HG03060 (cell line): Measurements from ENCODE around the gene FBXO3.

Experiments
- ATAC-seq: cut with Tn5 transposase; IDR thresholded peaks from one replicate; pipeline ENCODE4 v1.9.1; 2021; ENCODE audit warnings: low read depth, moderate number of reproducible peaks; ENCODE audit not compliant: unreplicated experiment

FBXO3 gene

GRCh38 chr11:33772870-33773269, 1.4 kb downstream of the FBXO3 start:
- no peak for ATAC-seq

GRCh38 chr11:33772300-33772699, 2.0 kb downstream of the FBXO3 start:
- ATAC-seq: no peak

GRCh38 chr11:33770236-33770635, 4.1 kb downstream of the FBXO3 start:
- ATAC-seq: no peak

GRCh38 chr11:33769542-33769941, 4.8 kb downstream of the FBXO3 start:
- ATAC-seq: no peak

GRCh38 chr11:33767624-33768023, 6.7 kb downstream of the FBXO3 start:
- no peak for ATAC-seq

- no peak for ATAC-seq
Measured at GRCh38 chr11:33766085-33766484, 8.2 kb downstream of the FBXO3 start.

- ATAC-seq: peak; percentile 71
Measured at GRCh38 chr11:33761471-33761870, 12.8 kb downstream of the FBXO3 start.

- peak; percentile 91 for ATAC-seq
Measured at GRCh38 chr11:33753304-33753967, 20.9 kb downstream of the FBXO3 start.

GRCh38 chr11:33751878-33752277, 22.4 kb downstream of the FBXO3 start:
- ATAC-seq: no peak

GRCh38 chr11:33747979-33748378, 26.3 kb downstream of the FBXO3 start:
- ATAC-seq: no peak

- no peak for ATAC-seq
Measured at GRCh38 chr11:33743291-33743690, 31.0 kb downstream of the FBXO3 start.

GRCh38 chr11:33742249-33742851, 32.0 kb downstream of the FBXO3 start:
- ATAC-seq: no peak

GRCh38 chr11:33741806-33742205, 32.5 kb downstream of the FBXO3 start:
- no peak for ATAC-seq

GRCh38 chr11:33737362-33737821, 36.9 kb downstream of the FBXO3 start:
- ATAC-seq: no peak

GRCh38 chr11:33736148-33736812, 38.0 kb downstream of the FBXO3 start, which contains the start of gene CD59:
Gene CD59, minus strand, starts transcription at chr11:33736423. Its CDS starts 13,978 bp downstream, at chr11:33722445.
- no peak for ATAC-seq

- no peak for ATAC-seq
Measured at GRCh38 chr11:33735271-33736147, 38.8 kb downstream of the FBXO3 start.

GRCh38 chr11:33734441-33735270, 39.7 kb downstream of the FBXO3 start:
- no peak for ATAC-seq

GRCh38 chr11:33733980-33734379, 40.3 kb downstream of the FBXO3 start:
- ATAC-seq: no peak

- ATAC-seq: no peak
Measured at GRCh38 chr11:33731723-33732531, 42.4 kb downstream of the FBXO3 start.
